Stomach (tissue), 4 donors: ENCODE measurements around the gene NATD1.

Experiments used
- CTCF ChIP-seq, 7 experiments: fragments of 450-650 bp in 4 of 7; fragments of 200-600 bp in 3 of 7; sonication (generic) in 3 of 7; IDR thresholded peaks; one replicate each; pipeline ENCODE4 v1.5.1; 2016 to 2019; ENCODE audit warnings: antibody characterized with exemption in 7 of 7, control low read depth in 2 of 7, mild to moderate bottlenecking in 1 of 7
- POLR2A ChIP-seq, 4 donors: fragments of 450-650 bp; IDR thresholded peaks; one replicate each; pipeline ENCODE4 v1.6.1; 2016; ENCODE audit warnings: antibody characterized with exemption in 4 of 4, control low read depth in 2 of 4, mild to moderate bottlenecking in 1 of 4, moderate library complexity in 1 of 4
- POLR2AphosphoS5 ChIP-seq, 3 donors: sonication (generic); formaldehyde crosslinking; IDR thresholded peaks; one replicate each; pipeline ENCODE4 v1.6.1; 2016; ENCODE audit warnings: antibody characterized with exemption in 3 of 3

GRCh38 chr17:21211825-21212479 is 41.3 kb downstream of the NATD1 start:
- TF ChIP-seq POLR2A (IDR thresholded peaks at IDR 0.05) (no peak), CTCF (IDR thresholded peaks at IDR 0.05) (no peak), POLR2AphosphoS5 (IDR thresholded peaks at IDR 0.05) (no peak)
